NCI-H748 treated with DMSO at 0.1 percent for 48 hours (cell line): ENCODE results near the gene BMPR1B.

Source experiments
- DNase-seq: peaks from one replicate; lab custom pipeline; 2025; lab: John Stamatoyannopoulos, UW

The BMPR1B gene

GRCh38 chr4:95188701-95189370, 431.1 kb downstream of the BMPR1B start:
- DNase-seq = no peak

GRCh38 chr4:95190751-95191436, 433.1 kb downstream of the BMPR1B start:
- peak; percentile 62 for DNase-seq

GRCh38 chr4:95191537-95191936, 433.8 kb downstream of the BMPR1B start:
- DNase-seq = no peak

GRCh38 chr4:95193391-95194224, 435.9 kb downstream of the BMPR1B start:
- no peak for DNase-seq

GRCh38 chr4:95197353-95197752, 439.6 kb downstream of the BMPR1B start:
- DNase-seq = no peak

- DNase-seq = no peak
Measured at GRCh38 chr4:95198961-95199360, 441.2 kb downstream of the BMPR1B start.

GRCh38 chr4:95204267-95204844, 446.6 kb downstream of the BMPR1B start:
- DNase-seq = no peak

- no peak for DNase-seq
Measured at GRCh38 chr4:95204873-95205272, 447.1 kb downstream of the BMPR1B start.
